Vagina (tissue), 2 donors: ENCODE results near the gene TMEM140.

Experiments used
- POLR2A ChIP-seq, 2 donors: fragments of 450-650 bp; IDR thresholded peaks; one replicate each; pipeline ENCODE4 v1.6.1; 2017; ENCODE audit warnings: antibody characterized with exemption in 2 of 2, mild to moderate bottlenecking in 2 of 2, moderate library complexity in 2 of 2
- POLR2AphosphoS5 ChIP-seq, 2 donors: sonication (generic); formaldehyde crosslinking; IDR thresholded peaks; one replicate each; pipeline ENCODE4 v1.9.0; 2017; ENCODE audit warnings: antibody characterized with exemption in 2 of 2, mild to moderate bottlenecking in 2 of 2, low read depth in 1 of 2; ENCODE audit not compliant: insufficient read depth in 1 of 2
- TF ChIP-seq, protein P1 (sequence below), 3 experiments: fragments of 450-650 bp in 2 of 3; fragments of 200-600 bp in 1 of 3; sonication (generic) in 1 of 3; IDR thresholded peaks; one replicate each; pipeline ENCODE4 v1.5.1; 2017 to 2019; ENCODE audit warnings: antibody characterized with exemption in 3 of 3, mild to moderate bottlenecking in 2 of 3, moderate library complexity in 2 of 3

- TF ChIP-seq, protein P1, sequence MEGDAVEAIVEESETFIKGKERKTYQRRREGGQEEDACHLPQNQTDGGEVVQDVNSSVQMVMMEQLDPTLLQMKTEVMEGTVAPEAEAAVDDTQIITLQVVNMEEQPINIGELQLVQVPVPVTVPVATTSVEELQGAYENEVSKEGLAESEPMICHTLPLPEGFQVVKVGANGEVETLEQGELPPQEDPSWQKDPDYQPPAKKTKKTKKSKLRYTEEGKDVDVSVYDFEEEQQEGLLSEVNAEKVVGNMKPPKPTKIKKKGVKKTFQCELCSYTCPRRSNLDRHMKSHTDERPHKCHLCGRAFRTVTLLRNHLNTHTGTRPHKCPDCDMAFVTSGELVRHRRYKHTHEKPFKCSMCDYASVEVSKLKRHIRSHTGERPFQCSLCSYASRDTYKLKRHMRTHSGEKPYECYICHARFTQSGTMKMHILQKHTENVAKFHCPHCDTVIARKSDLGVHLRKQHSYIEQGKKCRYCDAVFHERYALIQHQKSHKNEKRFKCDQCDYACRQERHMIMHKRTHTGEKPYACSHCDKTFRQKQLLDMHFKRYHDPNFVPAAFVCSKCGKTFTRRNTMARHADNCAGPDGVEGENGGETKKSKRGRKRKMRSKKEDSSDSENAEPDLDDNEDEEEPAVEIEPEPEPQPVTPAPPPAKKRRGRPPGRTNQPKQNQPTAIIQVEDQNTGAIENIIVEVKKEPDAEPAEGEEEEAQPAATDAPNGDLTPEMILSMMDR (IDR thresholded peaks at IDR 0.05), result no peak
- TF ChIP-seq POLR2AphosphoS5 (IDR thresholded peaks at IDR 0.05; ENCODE audit: insufficient read depth in 1 of 2, low read depth in 1 of 2) (no peak), POLR2A (IDR thresholded peaks at IDR 0.05) (no peak)
Measured at GRCh38 chr7:135207406-135208101, 59.7 kb downstream of the TMEM140 start.
